HepG2 (cell line): ENCODE results near the gene SPAG7. TPM values are rescaled to one million over a fixed set of nuclear protein-coding genes. Genes with fewer than 3 reads are reported as not detected.

ENCODE experiments used
- ATAD3A ChIP-seq: sonication (generic); formaldehyde crosslinking; IDR thresholded peaks from 2 replicates; pipeline ENCODE4 v1.4.0; 2020; ENCODE audit warnings: missing genetic modification reagents
- FOXA1 ChIP-seq, 2 experiments: fragments of 450-650 bp in 1 of 2; sonication (generic) in 1 of 2; formaldehyde crosslinking in 1 of 2; IDR thresholded peaks; 2 replicates each; pipeline versions ENCODE4 v1.4.0 to v1.6.1; 2016 to 2020; ENCODE audit warnings: missing genetic modification reagents in 1 of 2
- GABPA ChIP-seq, 2 experiments: IDR thresholded peaks; 2 replicates each; pipeline ENCODE4 v1.6.1; 2011 to 2016; ENCODE audit warnings: low read depth in 2 of 2, low read length in 1 of 2, missing biosample characterization in 1 of 2, missing genetic modification characterization in 1 of 2
- KDM5A ChIP-seq: fragments of 200-600 bp; sonication (generic); IDR thresholded peaks from 2 replicates; pipeline ENCODE4 v1.7.0; 2018; ENCODE audit warnings: antibody characterized with exemption, mild to moderate bottlenecking, low read length, borderline replicate concordance
- PAX8 ChIP-seq: sonication (generic); formaldehyde crosslinking; IDR thresholded peaks from 2 replicates; pipeline ENCODE4 v1.8.0; 2022; ENCODE audit warnings: mild to moderate bottlenecking, missing genetic modification reagents, borderline replicate concordance
- ZNF335 ChIP-seq: sonication (generic); formaldehyde crosslinking; IDR thresholded peaks from 2 replicates; pipeline ENCODE4 v1.4.0; 2020; ENCODE audit warnings: missing genetic modification reagents
- polyA plus RNA-seq, 8 experiments: library from polyadenylated mRNA; depleted of rRNA in 3 of 8; stranded (reverse) in 7 of 8; unstranded in 1 of 8; fragments of >200 nt; fragmentation: Illumina TruSeq in 4 of 8; extraction: Trizol in 4 of 8; gene quantifications; 2 replicates each; pipeline versions ENCODE4 v1.2.1 to v1.2.3, GENCODE V29; 2011 to 2016; ENCODE audit warnings: low read depth in 4 of 8, missing spikeins in 1 of 8, mixed read lengths in 1 of 8; ENCODE audit not compliant: insufficient read depth in 1 of 8
- total RNA-seq, 5 experiments: library from RNA; depleted of rRNA; stranded (reverse); fragments of >200 nt; fragmentation: Illumina TruSeq; extraction: Trizol; gene quantifications; 2 replicates each; pipeline ENCODE4 v1.2.3, GENCODE V29; 2016; ENCODE audit warnings: low read depth in 1 of 5
- TF ChIP-seq, protein P1 (sequence below): sonication (generic); formaldehyde crosslinking; IDR thresholded peaks from 2 replicates; pipeline ENCODE4 v1.8.0; 2022; ENCODE audit warnings: mild to moderate bottlenecking, missing genetic modification reagents, borderline replicate concordance
- TF ChIP-seq, protein P2 (sequence below): sonication (generic); formaldehyde crosslinking; IDR thresholded peaks from 2 replicates; pipeline ENCODE4 v1.4.0; 2020; ENCODE audit warnings: missing genetic modification reagents
- TF ChIP-seq, protein P3 (sequence below): sonication (generic); formaldehyde crosslinking; IDR thresholded peaks from 2 replicates; pipeline ENCODE4 v1.8.1; 2023; ENCODE audit warnings: mild to moderate bottlenecking, missing genetic modification reagents, borderline replicate concordance
- TF ChIP-seq, protein P4 (sequence below): sonication (generic); formaldehyde crosslinking; IDR thresholded peaks from 2 replicates; pipeline ENCODE4 v1.8.0; 2022; ENCODE audit warnings: missing genetic modification reagents, mild to moderate bottlenecking, inconsistent platforms, borderline replicate concordance
- TF ChIP-seq, protein P5 (sequence below): sonication (generic); formaldehyde crosslinking; IDR thresholded peaks from 2 replicates; pipeline ENCODE4 v1.4.0; 2020; ENCODE audit warnings: mild to moderate bottlenecking, missing genetic modification reagents

Gene SPAG7
- total and polyA plus RNA-seq, 2 of the 13 experiments (the other 11 are each of a cell fraction or from before 2014, with no cell fraction given): 51.0 to 59.0 TPM

DNA sequence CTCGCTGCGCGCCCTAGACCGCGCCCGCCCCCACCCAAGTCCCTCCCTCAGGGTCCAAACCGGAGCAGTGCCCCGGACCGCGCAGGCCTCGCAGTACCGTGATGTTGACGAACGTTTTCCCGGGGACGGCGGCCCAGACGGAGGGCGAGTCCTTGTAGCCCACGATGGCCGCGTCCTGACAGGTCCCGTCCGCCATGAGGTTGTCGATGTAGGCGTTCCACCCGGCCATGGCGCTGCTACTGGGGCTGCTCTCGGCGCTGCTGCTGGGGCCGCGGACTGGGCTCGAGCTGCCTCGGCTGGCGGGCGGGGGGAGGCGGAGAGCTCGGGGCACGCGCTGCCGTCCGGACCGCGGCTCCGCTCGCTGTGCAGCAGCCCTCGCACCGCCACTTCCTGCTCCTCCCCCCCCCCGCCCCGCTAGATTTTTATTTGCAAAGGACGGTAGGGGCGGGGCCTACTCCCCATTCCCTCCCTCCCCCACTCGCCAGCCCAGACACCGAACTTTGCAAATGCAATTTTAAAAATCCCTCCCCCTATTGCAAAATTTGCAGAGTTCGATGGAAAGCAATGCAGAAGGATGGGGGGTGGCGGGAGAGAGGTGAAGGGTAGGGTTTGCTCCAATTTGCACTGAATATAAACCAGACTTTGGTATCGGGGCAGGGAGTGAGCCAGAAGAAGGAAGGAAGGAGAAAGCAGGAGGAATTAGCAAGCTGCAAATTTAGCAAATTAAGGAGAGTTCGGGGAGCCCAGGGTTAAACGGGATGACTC, 19.3 kb downstream of the SPAG7 start, which contains the start of gene PFN1 (continued):
- TF ChIP-seq, protein P1, sequence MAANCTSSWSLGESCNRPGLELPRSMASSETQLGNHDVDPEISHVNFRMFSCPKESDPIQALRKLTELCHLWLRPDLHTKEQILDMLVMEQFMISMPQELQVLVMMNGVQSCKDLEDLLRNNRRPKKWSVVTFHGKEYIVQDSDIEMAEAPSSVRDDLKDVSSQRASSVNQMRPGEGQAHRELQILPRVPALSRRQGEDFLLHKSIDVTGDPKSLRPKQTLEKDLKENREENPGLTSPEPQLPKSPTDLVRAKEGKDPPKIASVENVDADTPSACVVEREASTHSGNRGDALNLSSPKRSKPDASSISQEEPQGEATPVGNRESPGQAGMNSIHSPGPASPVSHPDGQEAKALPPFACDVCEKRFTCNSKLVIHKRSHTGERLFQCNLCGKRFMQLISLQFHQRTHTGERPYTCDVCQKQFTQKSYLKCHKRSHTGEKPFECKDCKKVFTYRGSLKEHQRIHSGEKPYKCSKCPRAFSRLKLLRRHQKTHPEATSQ: no peak
- TF ChIP-seq, protein P2, sequence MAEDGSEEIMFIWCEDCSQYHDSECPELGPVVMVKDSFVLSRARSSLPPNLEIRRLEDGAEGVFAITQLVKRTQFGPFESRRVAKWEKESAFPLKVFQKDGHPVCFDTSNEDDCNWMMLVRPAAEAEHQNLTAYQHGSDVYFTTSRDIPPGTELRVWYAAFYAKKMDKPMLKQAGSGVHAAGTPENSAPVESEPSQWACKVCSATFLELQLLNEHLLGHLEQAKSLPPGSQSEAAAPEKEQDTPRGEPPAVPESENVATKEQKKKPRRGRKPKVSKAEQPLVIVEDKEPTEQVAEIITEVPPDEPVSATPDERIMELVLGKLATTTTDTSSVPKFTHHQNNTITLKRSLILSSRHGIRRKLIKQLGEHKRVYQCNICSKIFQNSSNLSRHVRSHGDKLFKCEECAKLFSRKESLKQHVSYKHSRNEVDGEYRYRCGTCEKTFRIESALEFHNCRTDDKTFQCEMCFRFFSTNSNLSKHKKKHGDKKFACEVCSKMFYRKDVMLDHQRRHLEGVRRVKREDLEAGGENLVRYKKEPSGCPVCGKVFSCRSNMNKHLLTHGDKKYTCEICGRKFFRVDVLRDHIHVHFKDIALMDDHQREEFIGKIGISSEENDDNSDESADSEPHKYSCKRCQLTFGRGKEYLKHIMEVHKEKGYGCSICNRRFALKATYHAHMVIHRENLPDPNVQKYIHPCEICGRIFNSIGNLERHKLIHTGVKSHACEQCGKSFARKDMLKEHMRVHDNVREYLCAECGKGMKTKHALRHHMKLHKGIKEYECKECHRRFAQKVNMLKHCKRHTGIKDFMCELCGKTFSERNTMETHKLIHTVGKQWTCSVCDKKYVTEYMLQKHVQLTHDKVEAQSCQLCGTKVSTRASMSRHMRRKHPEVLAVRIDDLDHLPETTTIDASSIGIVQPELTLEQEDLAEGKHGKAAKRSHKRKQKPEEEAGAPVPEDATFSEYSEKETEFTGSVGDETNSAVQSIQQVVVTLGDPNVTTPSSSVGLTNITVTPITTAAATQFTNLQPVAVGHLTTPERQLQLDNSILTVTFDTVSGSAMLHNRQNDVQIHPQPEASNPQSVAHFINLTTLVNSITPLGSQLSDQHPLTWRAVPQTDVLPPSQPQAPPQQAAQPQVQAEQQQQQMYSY: peak; percentile 45; the same call in 1 of the 2 replicates
- TF ChIP-seq, protein P3, sequence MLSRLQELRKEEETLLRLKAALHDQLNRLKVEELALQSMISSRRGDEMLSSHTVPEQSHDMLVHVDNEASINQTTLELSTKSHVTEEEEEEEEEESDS (CRISPR knock-in tag): no peak
- TF ChIP-seq ZNF335 (CRISPR knock-in tag): no peak
- no peak for TF ChIP-seq ATAD3A (CRISPR knock-in tag)
- no peak for TF ChIP-seq FOXA1 (IDR thresholded peaks at IDR 0.05)
- peak; percentile 4; the same call in 1 of the 2 replicates for TF ChIP-seq FOXA1 (CRISPR knock-in tag; IDR thresholded peaks at IDR 0.05)
- TF ChIP-seq KDM5A: peak; percentile 70
- peak; percentile 78; the same call in 1 of the 2 replicates for TF ChIP-seq PAX8 (CRISPR knock-in tag)
- TF ChIP-seq GABPA (IDR thresholded peaks at IDR 0.05; ENCODE audit: low read depth, low read length): peak; percentile 56
- TF ChIP-seq GABPA (CRISPR knock-in tag; IDR thresholded peaks at IDR 0.05; ENCODE audit: low read depth): peak; percentile 68
- TF ChIP-seq, protein P4, sequence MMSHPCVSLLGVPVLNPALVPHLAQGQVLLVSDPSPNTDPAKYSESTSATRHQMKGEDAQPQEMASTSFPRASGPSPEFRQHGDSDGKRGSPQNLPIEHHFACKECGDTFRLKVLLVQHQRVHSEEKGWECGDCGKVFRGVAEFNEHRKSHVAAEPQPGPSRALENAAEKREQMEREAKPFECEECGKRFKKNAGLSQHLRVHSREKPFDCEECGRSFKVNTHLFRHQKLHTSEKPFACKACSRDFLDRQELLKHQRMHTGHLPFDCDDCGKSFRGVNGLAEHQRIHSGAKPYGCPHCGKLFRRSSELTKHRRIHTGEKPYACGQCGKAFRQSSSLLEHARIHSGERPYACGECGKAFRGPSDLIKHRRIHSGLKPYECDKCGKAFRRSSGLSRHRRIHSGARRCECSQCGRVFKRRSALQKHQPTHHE (CRISPR knock-in tag): peak; percentile 58; the same call in 1 of the 2 replicates
- TF ChIP-seq, protein P5, sequence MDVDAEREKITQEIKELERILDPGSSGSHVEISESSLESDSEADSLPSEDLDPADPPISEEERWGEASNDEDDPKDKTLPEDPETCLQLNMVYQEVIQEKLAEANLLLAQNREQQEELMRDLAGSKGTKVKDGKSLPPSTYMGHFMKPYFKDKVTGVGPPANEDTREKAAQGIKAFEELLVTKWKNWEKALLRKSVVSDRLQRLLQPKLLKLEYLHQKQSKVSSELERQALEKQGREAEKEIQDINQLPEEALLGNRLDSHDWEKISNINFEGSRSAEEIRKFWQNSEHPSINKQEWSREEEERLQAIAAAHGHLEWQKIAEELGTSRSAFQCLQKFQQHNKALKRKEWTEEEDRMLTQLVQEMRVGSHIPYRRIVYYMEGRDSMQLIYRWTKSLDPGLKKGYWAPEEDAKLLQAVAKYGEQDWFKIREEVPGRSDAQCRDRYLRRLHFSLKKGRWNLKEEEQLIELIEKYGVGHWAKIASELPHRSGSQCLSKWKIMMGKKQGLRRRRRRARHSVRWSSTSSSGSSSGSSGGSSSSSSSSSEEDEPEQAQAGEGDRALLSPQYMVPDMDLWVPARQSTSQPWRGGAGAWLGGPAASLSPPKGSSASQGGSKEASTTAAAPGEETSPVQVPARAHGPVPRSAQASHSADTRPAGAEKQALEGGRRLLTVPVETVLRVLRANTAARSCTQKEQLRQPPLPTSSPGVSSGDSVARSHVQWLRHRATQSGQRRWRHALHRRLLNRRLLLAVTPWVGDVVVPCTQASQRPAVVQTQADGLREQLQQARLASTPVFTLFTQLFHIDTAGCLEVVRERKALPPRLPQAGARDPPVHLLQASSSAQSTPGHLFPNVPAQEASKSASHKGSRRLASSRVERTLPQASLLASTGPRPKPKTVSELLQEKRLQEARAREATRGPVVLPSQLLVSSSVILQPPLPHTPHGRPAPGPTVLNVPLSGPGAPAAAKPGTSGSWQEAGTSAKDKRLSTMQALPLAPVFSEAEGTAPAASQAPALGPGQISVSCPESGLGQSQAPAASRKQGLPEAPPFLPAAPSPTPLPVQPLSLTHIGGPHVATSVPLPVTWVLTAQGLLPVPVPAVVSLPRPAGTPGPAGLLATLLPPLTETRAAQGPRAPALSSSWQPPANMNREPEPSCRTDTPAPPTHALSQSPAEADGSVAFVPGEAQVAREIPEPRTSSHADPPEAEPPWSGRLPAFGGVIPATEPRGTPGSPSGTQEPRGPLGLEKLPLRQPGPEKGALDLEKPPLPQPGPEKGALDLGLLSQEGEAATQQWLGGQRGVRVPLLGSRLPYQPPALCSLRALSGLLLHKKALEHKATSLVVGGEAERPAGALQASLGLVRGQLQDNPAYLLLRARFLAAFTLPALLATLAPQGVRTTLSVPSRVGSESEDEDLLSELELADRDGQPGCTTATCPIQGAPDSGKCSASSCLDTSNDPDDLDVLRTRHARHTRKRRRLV (CRISPR knock-in tag): peak; percentile 77
